HG02870 (cell line): ENCODE results near the gene UBL7.

Source experiments
- ATAC-seq: cut with Tn5 transposase; IDR thresholded peaks from one replicate; pipeline ENCODE4 v1.9.1; 2021; ENCODE audit warnings: mild to moderate bottlenecking, moderate library complexity; ENCODE audit not compliant: unreplicated experiment

Gene UBL7

DNA sequence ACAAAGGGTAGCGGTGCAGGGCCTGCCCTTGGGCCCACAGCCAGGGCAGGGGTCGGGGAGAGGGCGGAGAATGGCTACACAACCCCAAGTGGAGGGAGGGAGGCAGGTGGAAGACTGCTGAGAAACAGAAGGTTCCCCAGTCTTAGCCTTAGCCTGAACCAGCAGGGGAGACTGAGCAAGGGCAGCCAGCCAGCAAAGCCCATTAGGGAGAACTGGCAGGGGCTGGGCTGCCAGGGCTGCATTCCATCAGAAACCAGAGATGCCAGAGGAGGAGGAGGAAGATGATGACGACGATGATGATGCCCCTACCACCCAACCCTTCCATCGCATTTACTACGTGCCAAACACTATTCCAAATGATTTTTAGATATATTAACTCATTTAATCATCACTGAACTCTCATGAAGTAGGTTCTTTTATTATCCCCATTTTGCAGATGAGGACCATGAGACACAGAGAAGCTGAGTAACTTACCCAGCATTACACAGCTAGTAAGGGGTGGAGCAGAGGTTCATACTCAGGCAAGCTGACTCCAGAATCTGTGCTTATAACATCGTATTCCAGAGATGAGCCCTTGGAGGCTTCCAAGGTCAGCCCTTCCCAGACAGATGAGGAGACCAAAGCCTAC lies 35.9 kb downstream of the UBL7 start:
- ATAC-seq = no peak

- no peak for ATAC-seq
Measured at GRCh38 chr15:74423431-74424257, 37.3 kb downstream of the UBL7 start.

DNA sequence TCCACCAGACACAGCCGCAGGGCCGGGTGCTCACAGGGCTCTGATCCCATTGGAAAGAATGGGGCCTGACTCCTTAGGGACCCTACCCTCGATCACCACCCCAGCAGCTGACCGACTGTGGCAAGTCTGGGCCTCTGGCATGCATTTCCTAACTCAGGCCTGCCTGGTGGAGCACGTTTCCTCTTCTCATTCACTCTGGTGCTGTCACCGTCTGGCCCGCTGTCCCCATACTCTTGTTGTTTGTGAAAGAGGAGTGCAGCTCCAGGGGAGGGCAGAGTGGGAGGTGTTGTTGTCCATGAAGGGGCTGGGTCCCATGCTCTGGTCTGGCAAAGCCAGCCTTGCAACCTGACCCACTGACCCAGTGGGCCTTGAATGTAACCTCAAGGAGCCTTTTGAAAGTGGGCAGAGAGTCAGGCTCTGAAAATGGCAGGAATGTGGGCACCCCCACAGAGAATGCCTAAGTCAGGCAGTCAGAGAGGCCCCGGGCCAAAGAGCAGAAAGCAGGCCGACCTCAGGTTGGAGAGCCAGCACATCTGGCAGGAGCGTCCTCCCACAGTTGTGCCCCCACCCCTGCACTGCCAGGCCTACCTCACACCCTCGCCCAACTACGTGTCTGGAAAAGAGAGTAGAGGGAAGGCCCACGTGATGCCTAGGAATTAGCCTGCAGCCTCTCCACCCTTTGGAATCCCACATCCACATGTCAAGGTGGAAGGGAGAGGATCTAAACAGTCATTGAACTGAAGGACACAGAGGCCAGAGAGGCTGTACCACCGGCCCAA lies 38.1 kb downstream of the UBL7 start:
- ATAC-seq = no peak

GRCh38 chr15:74422265-74422651 lies 38.7 kb downstream of the UBL7 start:
- no peak for ATAC-seq

DNA sequence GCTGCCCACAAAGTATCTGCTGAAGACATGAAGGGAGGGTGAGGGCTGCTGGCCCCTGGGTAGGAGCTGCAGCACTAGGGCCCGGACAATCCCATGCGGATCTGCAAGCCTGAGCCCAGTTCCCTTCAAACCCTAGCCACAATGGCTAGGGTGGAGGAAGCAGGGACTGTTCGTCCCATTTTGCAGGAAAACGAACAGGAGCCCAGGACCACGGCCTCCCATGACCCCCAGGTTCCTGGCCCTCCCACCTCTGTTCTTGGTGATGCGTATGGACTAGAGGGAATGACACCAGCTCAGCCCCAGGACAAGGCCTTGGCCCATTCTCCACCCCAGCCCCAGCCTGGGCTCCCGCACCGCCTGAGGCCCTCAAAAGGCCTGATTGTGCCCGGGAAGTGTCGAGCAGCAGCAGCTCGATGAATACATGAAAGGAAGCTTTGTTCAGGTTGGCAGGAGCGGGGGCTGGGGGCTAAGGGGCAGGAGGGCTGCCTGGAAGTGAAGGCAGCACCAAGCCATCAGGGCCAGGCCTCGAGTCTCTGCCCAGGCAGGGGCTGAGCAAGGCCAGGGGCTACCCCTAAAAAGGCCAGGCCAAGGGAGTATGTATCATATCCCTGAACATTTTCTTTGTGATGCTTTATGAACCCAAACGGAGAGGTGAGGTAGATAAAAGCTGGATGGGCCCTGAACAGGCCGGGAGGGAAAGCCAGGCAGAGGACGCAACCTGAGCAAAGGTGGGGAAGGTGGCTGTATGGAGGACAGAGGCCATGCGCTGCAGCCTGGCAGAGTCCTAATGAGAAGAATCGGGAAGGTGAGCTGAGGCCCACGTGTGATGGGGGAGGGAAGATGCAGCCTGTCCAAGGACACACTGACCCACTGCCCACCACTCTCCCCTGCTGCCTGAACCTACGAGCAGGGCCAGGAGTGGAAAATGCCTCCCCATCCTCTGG lies 39.4 kb downstream of the UBL7 start:
- no peak for ATAC-seq

- no peak for ATAC-seq
Measured at GRCh38 chr15:74420193-74420905, 40.6 kb downstream of the UBL7 start.

DNA sequence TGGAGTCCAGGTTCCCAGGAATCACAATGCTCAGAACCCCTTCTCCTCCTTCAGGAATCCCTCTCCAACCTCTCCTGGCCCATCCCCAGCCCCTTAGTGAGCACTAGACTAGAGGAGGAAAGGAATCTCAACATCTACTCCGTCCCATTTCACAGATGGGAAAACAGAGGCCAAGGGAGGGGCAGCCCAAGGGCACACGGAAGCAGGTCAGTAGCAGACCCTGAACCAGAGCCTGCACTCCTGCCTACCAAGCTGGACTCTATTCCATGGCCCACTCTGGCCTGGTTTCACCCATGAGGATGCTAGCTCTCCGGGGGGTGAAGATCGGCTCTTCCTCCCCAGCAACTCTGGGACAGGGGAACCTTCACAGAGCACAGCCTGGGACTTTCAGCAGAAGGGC lies 41.5 kb downstream of the UBL7 start:
- ATAC-seq = no peak

- no peak for ATAC-seq
Measured at GRCh38 chr15:74418575-74419338, 42.2 kb downstream of the UBL7 start.

GRCh38 chr15:74417670-74418069 lies 43.3 kb downstream of the UBL7 start:
- no peak for ATAC-seq

GRCh38 chr15:74417225-74417624 lies 43.7 kb downstream of the UBL7 start:
- no peak for ATAC-seq

DNA sequence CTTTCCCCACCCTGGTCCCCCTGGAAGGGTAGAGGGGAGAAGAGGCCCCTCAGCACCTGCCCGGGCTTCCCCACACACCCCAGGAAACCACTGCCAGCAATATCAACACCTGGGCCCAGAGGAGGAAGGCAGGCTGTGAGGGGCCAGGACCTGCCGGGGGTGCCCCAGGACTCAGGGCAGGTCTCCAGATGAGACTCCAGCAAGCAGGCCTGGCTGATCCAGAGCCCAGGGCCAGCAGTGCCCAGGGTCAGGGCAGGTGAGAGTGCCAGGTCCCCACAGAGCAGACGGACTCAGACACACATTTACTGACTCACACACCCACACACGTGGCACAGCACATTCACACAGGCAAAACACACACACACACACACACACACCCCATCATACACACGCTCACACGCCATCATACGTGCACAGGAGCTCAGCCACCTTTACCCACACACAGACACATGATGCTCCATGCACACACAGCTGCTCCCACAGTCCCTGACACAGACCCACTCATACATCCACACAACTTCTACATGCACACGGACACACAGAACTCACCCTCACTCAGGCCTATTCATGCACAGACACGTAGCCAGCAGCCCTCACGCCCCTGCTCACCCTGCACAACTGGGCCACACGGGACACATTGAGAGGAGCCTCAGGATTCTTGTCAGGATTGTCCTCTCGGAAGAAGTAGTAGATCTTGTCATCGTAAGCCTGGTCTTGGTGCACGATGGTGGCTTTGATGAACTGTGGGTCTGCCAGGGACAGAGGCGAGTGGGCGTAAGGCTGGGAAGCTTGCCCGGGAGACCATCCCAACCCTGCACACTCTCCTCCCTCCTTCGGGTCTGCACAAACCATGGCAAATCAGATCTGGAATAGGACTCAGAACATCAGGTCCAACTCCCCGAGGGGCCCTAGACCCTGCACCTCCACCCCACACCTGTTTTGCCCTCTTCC lies 44.7 kb downstream of the UBL7 start:
- no peak for ATAC-seq

- no peak for ATAC-seq
Measured at GRCh38 chr15:74414603-74415338, 46.2 kb downstream of the UBL7 start.

- no peak for ATAC-seq
Measured at GRCh38 chr15:74414081-74414580, 46.8 kb downstream of the UBL7 start.

GRCh38 chr15:74413350-74414080 lies 47.4 kb downstream of the UBL7 start:
- ATAC-seq = no peak

DNA sequence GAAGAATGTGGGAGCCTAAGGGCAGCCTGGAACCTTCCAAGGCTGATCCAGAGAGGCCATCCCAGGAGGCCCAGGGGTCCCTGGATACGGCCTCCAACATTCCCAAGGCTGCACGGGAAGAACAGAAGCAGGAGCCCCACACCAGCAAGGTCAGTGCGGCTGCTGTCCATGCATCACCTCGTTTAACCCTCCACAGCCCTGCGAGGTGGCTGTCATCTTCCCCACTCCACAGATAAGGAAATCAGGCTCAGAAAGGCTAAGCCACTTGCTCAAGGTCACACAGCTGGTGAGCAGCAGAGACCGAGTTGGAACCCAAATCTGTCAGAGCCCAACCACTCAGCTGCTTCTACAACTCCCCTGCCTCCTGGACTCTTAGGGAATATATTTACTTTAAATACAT lies 48.8 kb downstream of the UBL7 start:
- no peak for ATAC-seq

- no peak for ATAC-seq
Measured at GRCh38 chr15:74411686-74412085, 49.3 kb downstream of the UBL7 start.

GRCh38 chr15:74410502-74410901 lies 50.5 kb downstream of the UBL7 start:
- ATAC-seq = no peak
